ENCODE data around the gene ZMIZ2. TPM values are rescaled to one million over a fixed set of nuclear protein-coding genes. Genes with fewer than 3 reads are reported as not detected.

ZMIZ2 gene
- total and polyA plus RNA-seq, 2 of the 8 experiments (the other 6 are each of a cell fraction or from before 2014, with no cell fraction given) = 24.4 to 66.4 TPM

DNA sequence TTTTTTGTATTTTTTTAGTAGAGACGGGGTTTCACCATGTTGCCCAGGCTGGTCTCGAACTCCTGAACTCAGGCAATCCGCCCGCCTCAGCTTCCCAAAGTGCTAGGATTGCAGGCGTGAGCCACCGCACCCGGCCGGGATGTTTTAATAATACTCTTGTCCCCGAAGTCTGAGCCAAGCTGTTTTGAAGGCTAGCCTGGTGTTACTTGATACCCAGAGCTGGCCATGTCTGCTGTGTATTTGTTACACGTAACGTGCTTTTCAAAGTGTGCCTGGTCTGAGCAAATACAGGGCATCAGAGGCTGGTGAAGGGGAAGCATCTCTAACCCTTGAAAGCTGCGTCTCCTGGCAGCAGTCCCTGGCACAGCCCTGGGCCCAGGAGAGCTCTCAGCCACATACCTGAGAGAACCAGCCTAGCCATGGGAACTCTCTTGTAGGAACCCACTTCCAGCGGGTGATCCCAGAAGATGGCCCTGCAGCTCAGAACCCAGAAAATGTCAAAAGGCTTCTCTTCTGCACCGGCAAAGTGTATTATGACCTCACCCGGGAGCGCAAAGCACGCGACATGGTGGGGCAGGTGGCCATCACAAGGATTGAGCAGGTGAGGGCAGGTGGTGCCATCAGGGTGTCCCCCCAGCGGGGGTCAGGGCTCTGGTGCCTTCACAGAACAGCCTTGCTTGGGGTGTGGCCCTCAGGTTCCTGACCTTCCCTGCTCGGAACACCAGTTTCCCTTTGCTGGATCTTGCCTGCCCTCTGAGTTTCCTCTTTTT, 41.7 kb upstream of the ZMIZ2 start:
- Histone ChIP-seq H2AFZ (ENCODE audit: low read length) (no peak overlapping the region), H3K79me2 (ENCODE audit: control insufficient read depth in 1 of 2, insufficient read depth in 2 of 2, low read length in 2 of 2) (no peaks in the 10 kb centered on the region), H2BK15ac (ENCODE audit: low read length) (no peak overlapping the region), H3K9me3 (ENCODE audit: insufficient read depth in 2 of 2, low read depth in 1 of 2, low read length in 1 of 2) (no peaks in the 10 kb centered on the region), H2BK120ac (replicated peaks; ENCODE audit: low read depth, low read length) (no peak overlapping the region), H3K36me3 (ENCODE audit: control insufficient read depth in 2 of 4, insufficient read depth in 4 of 4, low read length in 3 of 4) (peaks cover 2 to 21% (median 6%) of the 10 kb centered on the region in 4 experiments; a peak in 5 of 8 replicates), H3K4ac (replicated peaks; ENCODE audit: insufficient read length, low read depth, low read length) (no peak overlapping the region), H3K4me1 (replicated peaks in 1 of 4; ENCODE audit: control insufficient read depth in 3 of 4, insufficient read depth in 4 of 4, low read length in 3 of 4) (no peaks in the 10 kb centered on the region; a peak in 1 of 7 replicates), H4K5ac (ENCODE audit: insufficient read length, low read depth, low read length) (no peak overlapping the region), H4K20me1 (replicated peaks in 1 of 2; ENCODE audit: control insufficient read depth in 1 of 2, insufficient read depth in 2 of 2, low read length in 2 of 2) (peaks cover 0 to 5% of the 10 kb centered on the region in 2 experiments), H3K23me2 (ENCODE audit: low read depth, low read length) (no peaks in the 10 kb centered on the region), H4K8ac (ENCODE audit: extremely low read depth, insufficient read depth, low read length) (0 out of 2 replicates have a peak overlapping the region, but pooled peaks have one; percentile 41), H3K23ac (ENCODE audit: insufficient read length) (no peak overlapping the region), H2BK5ac (ENCODE audit: low read depth, low read length) (no peak overlapping the region), H3K79me1 (ENCODE audit: low read depth, low read length) (no peaks in the 10 kb centered on the region), H2BK20ac (ENCODE audit: low read length) (no peak overlapping the region), H2AK5ac (ENCODE audit: low read depth, low read length) (no peak overlapping the region), H3K27ac (ENCODE audit: low read depth, low read length) (no peak overlapping the region), H3K9ac (replicated peaks in 1 of 4; ENCODE audit: extremely low read depth in 1 of 4, low read depth in 3 of 4, low read length in 3 of 4) (no peak overlapping the region), H3K56ac (replicated peaks; ENCODE audit: insufficient read length, low read depth, low read length) (no peak overlapping the region), H3K4me2 (ENCODE audit: insufficient read depth in 1 of 2, low read depth in 2 of 2, low read length in 2 of 2) (no peak overlapping the region), H3K18ac (ENCODE audit: extremely low read depth, low read length) (no peak overlapping the region), H3K14ac (ENCODE audit: insufficient read length) (no peak overlapping the region), H2BK12ac (ENCODE audit: low read depth, low read length) (no peak overlapping the region), H3K4me3 (ENCODE audit: extremely low read depth in 1 of 4, insufficient read depth in 2 of 4, low read depth in 3 of 4, low read length in 4 of 4) (no peak overlapping the region), H3K27me3 (replicated peaks in 1 of 4; ENCODE audit: control insufficient read depth in 3 of 4, extremely low read depth in 1 of 4, insufficient read depth in 3 of 4, low read length in 3 of 4) (no peaks in the 10 kb centered on the region), H4K91ac (replicated peaks; ENCODE audit: insufficient read length, low read length) (no peak overlapping the region)
- TF ChIP-seq CHD1 (IDR thresholded peaks at IDR 0.05; ENCODE audit: low read depth, low read length) (no peak), TAF1 (IDR thresholded peaks at IDR 0.05; ENCODE audit: low read depth, low read length) (no peak), CBX5 (IDR thresholded peaks at IDR 0.05; ENCODE audit: low read depth, low read length) (no peak)
- FAIRE-seq (no peak), DNase-seq (ENCODE audit: low read depth in 1 of 2, low spot score in 2 of 2) (no peak)
- POLR2A ChIA-PET (ENCODE audit: partially characterized antibody) = interaction anchor here (1.3 kb wide), 1 partner anchor 34 kb away, joined by 3 read pairs; no protein-coding TSS in a partner anchor
- 92% methylated on average over 20 of the region's 20 CpGs; no CpG with 5 or more reads in 1 of the 2 experiments for WGBS, 2 experiments (ENCODE audit: extremely low coverage in 1 of 2, insufficient coverage in 1 of 2, insufficient read length in 1 of 2, insufficient replicate concordance in 2 of 2, low coverage in 1 of 2, low lambda C conversion rate in 2 of 2, missing lambda C conversion rate in 1 of 2)
- CTCF ChIA-PET (ENCODE audit: partially characterized antibody) = interaction anchor here (1.1 to 1.9 kb wide), 2 partner anchors 42 to 72 kb away, joined by 3 to 4 read pairs; no protein-coding TSS in a partner anchor

Measured in H1 (cell line).